Fibroblast of skin of left quadriceps (primary cell): ENCODE measurements around the gene WASF2.

Experiments
- DNase-seq, 2 experiments: peaks; one replicate each; pipeline ENCODE4 v3.0.0-alpha.2; 2013; ENCODE audit warnings: low read depth in 2 of 2

Gene WASF2

GRCh38 chr1:27359822-27360158 is 130.2 kb downstream of the WASF2 start:
- DNase-seq, result no peak

- no peak for DNase-seq
Observed at GRCh38 chr1:27358928-27359313, 131.0 kb downstream of the WASF2 start.

- DNase-seq, result no peak
Observed at GRCh38 chr1:27358038-27358927, 131.7 kb downstream of the WASF2 start.

DNA sequence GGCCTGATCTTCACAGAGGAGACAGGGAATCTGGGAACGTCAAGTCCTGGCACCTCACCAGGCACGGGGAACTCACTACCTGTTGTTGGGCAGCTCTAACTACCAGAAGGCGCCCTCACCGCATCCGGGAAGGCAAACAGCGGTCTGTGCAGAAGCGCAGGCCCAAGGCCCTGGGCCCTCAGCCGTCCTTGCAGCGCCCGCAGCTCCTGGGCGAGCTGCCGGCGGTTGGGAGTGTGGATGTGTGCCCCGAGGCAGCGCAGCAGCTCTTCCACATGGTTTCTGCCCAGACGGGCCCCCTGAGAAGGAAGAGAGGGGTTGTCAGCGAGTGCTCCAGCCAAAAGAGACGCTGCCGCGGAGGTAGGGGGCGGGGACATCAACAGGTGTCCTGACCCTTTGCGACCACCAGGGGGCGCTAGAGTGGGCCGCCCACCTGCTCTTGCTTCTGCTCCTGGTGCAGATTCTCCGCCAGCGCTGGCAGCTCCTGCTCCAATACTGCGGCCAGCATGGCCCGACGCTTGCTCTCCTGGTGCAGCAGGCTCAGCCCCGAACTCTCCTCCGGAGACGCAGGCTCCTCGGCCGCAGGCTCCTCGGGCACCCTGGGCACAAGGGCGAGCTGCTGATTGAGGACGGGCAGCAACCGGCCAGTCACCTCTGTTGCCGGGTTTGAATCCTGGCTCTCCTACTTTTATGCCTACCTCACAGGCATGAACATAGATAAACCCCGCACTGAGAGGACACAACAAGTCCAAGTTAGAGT is 132.5 kb downstream of the WASF2 start:
- no peak for DNase-seq

DNA sequence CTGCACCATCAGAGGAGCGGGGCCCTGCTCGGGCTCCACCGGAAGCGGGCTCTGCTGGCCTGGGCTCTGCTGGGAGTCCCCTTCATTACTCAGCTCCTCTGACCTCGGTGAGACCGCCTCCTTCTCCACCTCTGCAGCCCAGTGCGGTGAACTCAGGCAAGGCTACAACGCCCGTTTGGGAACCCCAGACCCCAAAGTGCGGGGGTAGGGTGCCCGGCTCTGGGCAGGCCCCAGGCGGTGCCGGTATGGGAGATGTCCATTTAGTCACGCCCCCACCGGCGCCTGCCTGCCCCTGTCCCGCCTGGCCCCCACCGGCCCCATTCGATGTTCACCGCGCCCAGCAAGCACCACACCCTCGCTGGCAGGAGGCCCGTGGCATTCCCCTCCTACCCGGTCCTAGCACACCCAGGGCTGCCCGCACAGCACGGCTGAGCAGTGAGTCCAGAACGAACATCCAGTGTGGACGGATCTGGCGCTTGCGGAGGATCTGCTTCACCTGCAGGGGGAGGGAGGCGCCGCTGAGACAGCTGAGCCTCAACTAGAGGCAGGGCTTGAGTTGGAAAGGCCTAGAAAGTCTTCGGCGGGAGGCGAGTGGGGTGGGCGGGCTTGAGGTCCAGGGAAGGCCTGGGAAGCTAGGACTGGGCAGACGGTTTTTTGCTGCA is 133.2 kb downstream of the WASF2 start:
- no peak for DNase-seq

DNA sequence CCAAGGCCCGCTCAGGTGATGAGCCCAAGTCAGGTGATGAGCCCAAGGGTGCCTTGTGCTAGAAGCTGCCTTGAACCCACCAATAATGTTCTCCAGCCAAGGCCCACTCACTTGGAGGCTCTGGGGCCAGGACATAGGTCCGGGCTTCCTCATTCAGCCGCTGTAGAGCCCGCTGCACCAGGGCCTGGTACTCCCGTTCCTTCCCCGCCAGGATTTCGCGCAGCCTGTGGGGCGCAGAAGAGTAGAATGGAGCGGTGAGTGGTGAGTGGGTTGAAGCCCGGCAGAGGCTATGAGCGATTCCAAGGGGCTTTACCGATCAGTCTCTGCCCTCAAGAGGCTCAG is 133.7 kb downstream of the WASF2 start:
- no peak for DNase-seq

DNA sequence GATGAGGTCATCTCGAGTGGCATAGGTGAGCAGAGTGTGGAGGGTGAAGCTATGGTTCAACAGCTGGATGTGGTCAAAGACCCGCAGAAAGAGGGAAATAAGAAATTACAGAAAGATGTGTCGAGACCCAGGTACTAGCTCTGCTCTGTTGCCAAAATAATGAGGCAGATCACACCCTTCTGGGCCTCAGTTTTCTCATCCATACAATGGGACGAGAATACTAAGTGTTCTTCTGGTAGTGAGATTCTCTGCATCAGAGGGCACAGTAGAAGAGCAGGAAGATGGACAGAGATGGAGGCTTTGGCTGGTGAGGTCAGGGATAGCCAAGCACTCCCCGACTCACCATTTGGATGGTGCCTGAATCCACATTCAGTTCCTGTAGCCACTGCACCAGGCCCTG is 134.3 kb downstream of the WASF2 start:
- DNase-seq, result no peak
